Measurements from ENCODE around the gene EFNB3.

EFNB3 gene

GRCh38 chr17:7720125-7720524 is 15.1 kb downstream of the EFNB3 start:
- no peak for DNase-seq

GRCh38 chr17:7721612-7722011 is 16.6 kb downstream of the EFNB3 start:
- DNase-seq, result no peak

- DNase-seq, result no peak
Measured at GRCh38 chr17:7727886-7728285, 22.9 kb downstream of the EFNB3 start.

GRCh38 chr17:7729816-7730215 is 24.8 kb downstream of the EFNB3 start:
- DNase-seq, result peak; percentile 62

- DNase-seq, result no peak
Measured at GRCh38 chr17:7732981-7733539, 28.1 kb downstream of the EFNB3 start.

GRCh38 chr17:7737601-7738000 is 32.6 kb downstream of the EFNB3 start:
- DNase-seq, result no peak

- DNase-seq, result no peak
Measured at GRCh38 chr17:7739746-7740145, 34.7 kb downstream of the EFNB3 start.

GRCh38 chr17:7740481-7741001 is 35.5 kb downstream of the EFNB3 start:
- DNase-seq, result no peak

- no peak for DNase-seq
Measured at GRCh38 chr17:7742729-7743128, 37.7 kb downstream of the EFNB3 start.

GRCh38 chr17:7744416-7744815 is 39.4 kb downstream of the EFNB3 start:
- no peak for DNase-seq

GRCh38 chr17:7745748-7746470 is 40.9 kb downstream of the EFNB3 start:
- DNase-seq, result peak; percentile 82

- no peak for DNase-seq
Measured at GRCh38 chr17:7747635-7748071, 42.7 kb downstream of the EFNB3 start.

- no peak for DNase-seq
Measured at GRCh38 chr17:7748076-7748775, 43.2 kb downstream of the EFNB3 start.

- DNase-seq, result no peak
Measured at GRCh38 chr17:7750321-7750821, 45.4 kb downstream of the EFNB3 start.

- DNase-seq, result no peak
Measured at GRCh38 chr17:7754656-7755055, 49.7 kb downstream of the EFNB3 start.

GRCh38 chr17:7755095-7755890 is 50.3 kb downstream of the EFNB3 start:
- DNase-seq, result no peak

GRCh38 chr17:7756968-7757367 is 52.0 kb downstream of the EFNB3 start:
- no peak for DNase-seq

All from OCI-M1 (cell line).